HL-60 (cell line): ENCODE results near the gene SPATA13.
A peak's percentile ranks its signal among the peaks of the same experiment; 100 is the strongest.

ENCODE experiments used
- DNase-seq, 2 experiments: peaks; one replicate each; pipeline ENCODE4 v3.0.0-alpha.2; 2010 to 2020; ENCODE audit warnings: low read depth in 1 of 2, low spot score in 1 of 2
- H3K27ac ChIP-seq: fragments of 250-450 bp; sonication (Bioruptor Pico); replicated peaks from 2 replicates; pipeline ENCODE4 v1.5.1; 2020; ENCODE audit warnings: mild to moderate bottlenecking, moderate library complexity
- H3K27me3 ChIP-seq: fragments of 250-450 bp; sonication (Bioruptor Pico); 2 replicates; pipeline ENCODE4 v1.5.1; 2021; ENCODE audit warnings: mild to moderate bottlenecking, moderate library complexity; ENCODE audit not compliant: insufficient read depth, poor library complexity, severe bottlenecking
- H3K4me3 ChIP-seq: replicated peaks from 2 replicates; pipeline ENCODE4 v1.5.1; 2011; ENCODE audit warnings: mild to moderate bottlenecking, control low read depth, low read length; ENCODE audit not compliant: insufficient read depth
- GABPA ChIP-seq: IDR thresholded peaks from 2 replicates; pipeline ENCODE4 v1.6.1; 2012; ENCODE audit warnings: low read depth
- POLR2AphosphoS5 ChIP-seq: IDR thresholded peaks from 2 replicates; pipeline ENCODE4 v1.6.1; 2012; ENCODE audit warnings: low read depth
- SPI1 ChIP-seq: IDR thresholded peaks from 2 replicates; pipeline ENCODE4 v1.6.1; 2012; ENCODE audit warnings: low read depth, mild to moderate bottlenecking, borderline replicate concordance
- TF ChIP-seq, protein P1 (sequence below): IDR thresholded peaks from one replicate; pipeline ENCODE4 v1.5.1; 2011; ENCODE audit warnings: low read length, control low read depth, inconsistent platforms; ENCODE audit not compliant: insufficient read depth
- TF ChIP-seq, protein P2 (sequence below): IDR thresholded peaks from 2 replicates; pipeline ENCODE4 v1.6.1; 2012; ENCODE audit warnings: low read depth; ENCODE audit not compliant: insufficient replicate concordance

Gene SPATA13

DNA sequence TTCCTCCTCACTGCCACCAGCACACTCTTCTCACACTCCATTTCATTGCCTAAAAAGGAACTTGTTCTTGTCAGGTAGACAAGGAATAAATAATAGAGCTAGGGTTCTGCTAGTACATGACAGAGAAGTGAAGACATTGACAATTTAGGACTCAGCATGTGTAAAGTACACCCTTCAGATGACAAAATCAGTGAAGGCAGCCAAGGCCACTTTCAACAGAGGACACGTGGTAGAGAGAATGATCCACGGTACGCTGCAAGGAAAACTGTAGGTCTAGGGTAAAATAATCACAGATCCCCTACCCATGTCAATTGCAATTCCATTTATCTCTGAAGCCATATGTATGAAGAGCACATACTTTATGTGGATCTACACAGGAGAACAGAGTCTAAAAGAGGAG lies 7.2 kb upstream of the SPATA13 start:
- no peaks in the 10 kb centered on the region for H3K27me3 ChIP-seq
- no peak for DNase-seq
- no peak overlapping the region for H3K4me3 ChIP-seq
- no peak overlapping the region for H3K27ac ChIP-seq
- TF ChIP-seq POLR2AphosphoS5, result no peak
- peak; percentile 27; the same call in 1 of the 2 replicates for TF ChIP-seq SPI1

DNA sequence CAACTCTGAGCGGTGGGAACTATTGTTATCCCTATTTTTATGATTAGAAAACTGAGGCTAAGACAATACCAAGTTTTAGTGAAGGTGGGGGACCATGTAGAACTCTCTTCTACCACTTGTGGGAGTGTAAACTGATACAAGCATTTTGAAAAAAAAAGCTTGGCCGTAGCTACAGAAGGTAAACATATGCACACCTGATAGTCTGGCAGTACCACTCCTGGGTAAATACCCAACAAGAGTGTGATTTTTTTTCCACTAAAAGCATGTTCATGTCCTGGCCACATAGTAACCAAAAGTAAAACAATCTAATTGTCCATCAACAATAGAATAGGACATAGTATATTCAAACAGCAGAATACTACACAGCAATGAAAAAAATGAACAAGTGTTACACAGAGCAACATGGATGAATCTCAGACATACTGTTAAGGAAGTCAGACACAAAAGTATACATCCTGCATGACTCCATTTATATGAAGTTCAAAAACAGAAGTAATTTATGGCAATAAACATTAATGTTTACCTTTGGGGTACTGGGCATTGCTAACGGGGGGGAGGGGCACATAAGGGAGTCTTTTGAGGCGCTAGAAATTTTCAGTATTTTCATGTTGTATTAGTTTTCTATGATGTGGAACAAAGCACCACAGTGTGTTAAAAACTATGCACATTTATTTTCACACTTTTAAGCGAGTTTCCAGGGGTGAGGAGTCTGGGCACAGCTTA lies 6.4 kb upstream of the SPATA13 start:
- TF ChIP-seq POLR2AphosphoS5 (no peak), SPI1 (no peak), GABPA (no peak)
- TF ChIP-seq, protein P1, sequence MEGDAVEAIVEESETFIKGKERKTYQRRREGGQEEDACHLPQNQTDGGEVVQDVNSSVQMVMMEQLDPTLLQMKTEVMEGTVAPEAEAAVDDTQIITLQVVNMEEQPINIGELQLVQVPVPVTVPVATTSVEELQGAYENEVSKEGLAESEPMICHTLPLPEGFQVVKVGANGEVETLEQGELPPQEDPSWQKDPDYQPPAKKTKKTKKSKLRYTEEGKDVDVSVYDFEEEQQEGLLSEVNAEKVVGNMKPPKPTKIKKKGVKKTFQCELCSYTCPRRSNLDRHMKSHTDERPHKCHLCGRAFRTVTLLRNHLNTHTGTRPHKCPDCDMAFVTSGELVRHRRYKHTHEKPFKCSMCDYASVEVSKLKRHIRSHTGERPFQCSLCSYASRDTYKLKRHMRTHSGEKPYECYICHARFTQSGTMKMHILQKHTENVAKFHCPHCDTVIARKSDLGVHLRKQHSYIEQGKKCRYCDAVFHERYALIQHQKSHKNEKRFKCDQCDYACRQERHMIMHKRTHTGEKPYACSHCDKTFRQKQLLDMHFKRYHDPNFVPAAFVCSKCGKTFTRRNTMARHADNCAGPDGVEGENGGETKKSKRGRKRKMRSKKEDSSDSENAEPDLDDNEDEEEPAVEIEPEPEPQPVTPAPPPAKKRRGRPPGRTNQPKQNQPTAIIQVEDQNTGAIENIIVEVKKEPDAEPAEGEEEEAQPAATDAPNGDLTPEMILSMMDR, result no peak
- TF ChIP-seq, protein P2, sequence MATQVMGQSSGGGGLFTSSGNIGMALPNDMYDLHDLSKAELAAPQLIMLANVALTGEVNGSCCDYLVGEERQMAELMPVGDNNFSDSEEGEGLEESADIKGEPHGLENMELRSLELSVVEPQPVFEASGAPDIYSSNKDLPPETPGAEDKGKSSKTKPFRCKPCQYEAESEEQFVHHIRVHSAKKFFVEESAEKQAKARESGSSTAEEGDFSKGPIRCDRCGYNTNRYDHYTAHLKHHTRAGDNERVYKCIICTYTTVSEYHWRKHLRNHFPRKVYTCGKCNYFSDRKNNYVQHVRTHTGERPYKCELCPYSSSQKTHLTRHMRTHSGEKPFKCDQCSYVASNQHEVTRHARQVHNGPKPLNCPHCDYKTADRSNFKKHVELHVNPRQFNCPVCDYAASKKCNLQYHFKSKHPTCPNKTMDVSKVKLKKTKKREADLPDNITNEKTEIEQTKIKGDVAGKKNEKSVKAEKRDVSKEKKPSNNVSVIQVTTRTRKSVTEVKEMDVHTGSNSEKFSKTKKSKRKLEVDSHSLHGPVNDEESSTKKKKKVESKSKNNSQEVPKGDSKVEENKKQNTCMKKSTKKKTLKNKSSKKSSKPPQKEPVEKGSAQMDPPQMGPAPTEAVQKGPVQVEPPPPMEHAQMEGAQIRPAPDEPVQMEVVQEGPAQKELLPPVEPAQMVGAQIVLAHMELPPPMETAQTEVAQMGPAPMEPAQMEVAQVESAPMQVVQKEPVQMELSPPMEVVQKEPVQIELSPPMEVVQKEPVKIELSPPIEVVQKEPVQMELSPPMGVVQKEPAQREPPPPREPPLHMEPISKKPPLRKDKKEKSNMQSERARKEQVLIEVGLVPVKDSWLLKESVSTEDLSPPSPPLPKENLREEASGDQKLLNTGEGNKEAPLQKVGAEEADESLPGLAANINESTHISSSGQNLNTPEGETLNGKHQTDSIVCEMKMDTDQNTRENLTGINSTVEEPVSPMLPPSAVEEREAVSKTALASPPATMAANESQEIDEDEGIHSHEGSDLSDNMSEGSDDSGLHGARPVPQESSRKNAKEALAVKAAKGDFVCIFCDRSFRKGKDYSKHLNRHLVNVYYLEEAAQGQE, result no peak
- H3K4me3 ChIP-seq, result no peak overlapping the region
- no peaks in the 10 kb centered on the region for H3K27me3 ChIP-seq
- no peak overlapping the region for H3K27ac ChIP-seq
- no peak for DNase-seq

DNA sequence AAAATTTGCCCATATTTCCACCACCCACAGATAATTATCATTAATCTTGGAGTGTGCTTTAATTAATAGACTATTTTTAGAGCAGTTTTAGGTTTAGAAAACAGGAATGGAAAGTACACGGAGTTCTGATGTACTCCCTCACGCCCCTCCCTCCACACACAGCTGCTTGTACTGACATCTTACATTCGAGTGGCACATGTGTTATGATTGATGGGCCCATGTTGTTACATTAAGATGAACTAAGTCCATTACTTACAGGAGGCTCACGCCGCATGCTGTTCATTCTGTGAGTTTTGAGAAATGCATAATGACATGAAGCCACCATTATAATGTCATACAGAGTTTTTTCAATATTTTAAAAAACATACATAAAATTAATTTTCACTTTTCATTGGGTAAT lies 1.2 kb upstream of the SPATA13 start:
- no peak for DNase-seq
- Histone ChIP-seq H3K27ac (no peak overlapping the region), H3K27me3 (peaks cover 25% of the 10 kb centered on the region), H3K4me3 (no peak overlapping the region)
- TF ChIP-seq, protein P1, result no peak
- no peak for TF ChIP-seq GABPA
- TF ChIP-seq, protein P2, result no peak
- TF ChIP-seq SPI1, result no peak
- no peak for TF ChIP-seq POLR2AphosphoS5

DNA sequence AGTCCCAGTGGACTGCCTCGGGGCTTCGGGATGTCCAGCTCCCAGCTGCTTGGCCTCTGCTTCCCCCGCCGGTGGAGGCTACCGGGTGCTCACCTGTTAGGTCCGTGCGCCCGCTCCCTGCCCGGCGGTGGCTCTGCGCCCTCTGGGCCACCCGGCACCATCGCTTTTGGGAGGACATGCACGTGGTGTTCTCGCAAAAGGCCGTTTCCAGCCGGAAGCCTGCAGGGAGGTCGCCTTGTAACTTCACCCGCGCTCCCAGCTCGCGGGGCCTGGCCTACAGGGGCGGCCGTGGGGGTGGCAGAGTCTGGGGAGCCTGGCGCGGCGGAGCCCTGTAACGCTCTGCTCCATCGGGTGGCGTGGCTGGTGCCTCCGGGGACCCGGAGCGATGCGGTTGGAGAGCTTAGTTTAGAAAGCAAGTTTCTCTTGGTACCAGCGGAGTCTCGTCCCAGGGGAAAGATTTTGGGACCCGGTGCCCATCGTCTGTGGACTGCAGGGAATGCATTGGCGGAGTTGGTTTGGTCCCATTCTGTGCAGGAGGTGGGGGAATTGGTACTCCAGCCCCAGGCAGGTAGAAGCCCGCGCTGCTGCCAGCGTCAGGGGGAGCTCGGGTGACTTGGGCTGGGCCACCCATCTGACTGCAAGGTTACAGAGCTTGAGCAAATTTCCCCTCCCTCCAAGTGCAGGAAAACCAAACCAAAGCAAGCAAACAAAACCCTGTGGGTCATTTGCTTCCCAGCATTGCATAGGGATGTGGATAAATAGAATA lies 673 bp downstream of the SPATA13 start:
- DNase-seq, result peak; percentile 17 to 18
- 0 out of 2 replicates have a peak overlapping the region, but pooled peaks have one; percentile 1 for H3K27ac ChIP-seq
- H3K27me3 ChIP-seq, result peaks cover 25% of the 10 kb centered on the region
- TF ChIP-seq GABPA (no peak), SPI1 (no peak), POLR2AphosphoS5 (no peak)
- TF ChIP-seq, protein P1, result no peak
- TF ChIP-seq, protein P2, result no peak
- peak overlapping the region; percentile 63 for H3K4me3 ChIP-seq
